NCI-H1694 treated with DMSO at 0.1 percent for 48 hours (cell line): ENCODE results near the gene EME1.
"Not testable (repeated sequence)": the region's sequence is repeated elsewhere in the genome, so short reads cannot be mapped to it uniquely, and the experiment has no call there.

Experiments
- DNase-seq: peaks from one replicate; lab custom pipeline; 2025; lab: John Stamatoyannopoulos, UW

The EME1 gene

GRCh38 chr17:50394711-50395110 lies 21.7 kb downstream of the EME1 start:
- DNase-seq, result no peak

GRCh38 chr17:50396261-50397110 lies 23.5 kb downstream of the EME1 start:
- no peak for DNase-seq

- DNase-seq, result peak; percentile 56
These were observed 24.3 kb downstream of the EME1 start, which contains the start of gene LRRC59 for GRCh38 chr17:50397111-50397918. Gene LRRC59 (minus strand): TSS chr17:50397523. CDS start chr17:50397317, 206 bp downstream.

- no peak for DNase-seq
These were observed 24.9 kb downstream of the EME1 start for GRCh38 chr17:50397919-50398285.

- not testable (repeated sequence) for DNase-seq
These were observed 25.6 kb downstream of the EME1 start for GRCh38 chr17:50398672-50399071.

- not testable (repeated sequence) for DNase-seq
These were observed 26.6 kb downstream of the EME1 start for GRCh38 chr17:50399591-50399990.

GRCh38 chr17:50405351-50405750 lies 32.3 kb downstream of the EME1 start:
- DNase-seq, result not testable (repeated sequence)

GRCh38 chr17:50406578-50406977 lies 33.5 kb downstream of the EME1 start:
- no peak for DNase-seq

- DNase-seq, result no peak
These were observed 34.9 kb downstream of the EME1 start for GRCh38 chr17:50407921-50408320.

GRCh38 chr17:50412188-50412732 lies 39.2 kb downstream of the EME1 start:
- no peak for DNase-seq

GRCh38 chr17:50414808-50415207 lies 41.8 kb downstream of the EME1 start:
- no peak for DNase-seq

- DNase-seq, result not testable (repeated sequence)
These were observed 46.5 kb downstream of the EME1 start for GRCh38 chr17:50419577-50419976.

GRCh38 chr17:50420419-50421112 lies 47.5 kb downstream of the EME1 start:
- no peak for DNase-seq

- DNase-seq, result no peak
These were observed 48.5 kb downstream of the EME1 start for GRCh38 chr17:50421308-50422051.

- no peak for DNase-seq
These were observed 49.7 kb downstream of the EME1 start for GRCh38 chr17:50422738-50423137.

- DNase-seq, result no peak
These were observed 50.6 kb downstream of the EME1 start for GRCh38 chr17:50423553-50424159.

- DNase-seq, result no peak
These were observed 51.4 kb downstream of the EME1 start for GRCh38 chr17:50424246-50424995.

- DNase-seq, result no peak
These were observed 52.1 kb downstream of the EME1 start for GRCh38 chr17:50424996-50425681.

GRCh38 chr17:50425682-50426471 lies 52.8 kb downstream of the EME1 start, which contains the start of gene ACSF2:
Gene ACSF2 (plus strand): TSS chr17:50426218. CDS start chr17:50426262, 44 bp downstream.
- DNase-seq, result no peak
